Measurements from ENCODE around the gene DRC7. TPM values are rescaled to one million over a fixed set of nuclear protein-coding genes. Genes with fewer than 3 reads are reported as not detected.

Gene DRC7
- total RNA-seq, 2 donors from 2014 or later, result not detected

Small RNA genes lying within 50 kb of the gene (microRNA-seq; reads per million reads assigned to microRNA genes)
- gene MIR6772, result 0 to 0.27 reads per million in 2 donors

Other genes starting within 250 kb of the DRC7 start
- 10 to 100 TPM; 36.5 to 77.0 TPM for gene CIAPIN1, start 247.4 kb upstream of the DRC7 start, total RNA-seq
- gene COQ9, start 247.3 kb upstream of the DRC7 start, total RNA-seq, result 100 to 1,000 TPM in 1 of 2 donors, 10 to 100 TPM in 1; 98.9 to 128 TPM
- 10 to 100 TPM; 33.2 to 41.9 TPM for gene POLR2C, start 232.1 kb upstream of the DRC7 start, total RNA-seq
- 10 to 100 TPM; 14.2 to 14.5 TPM for gene DOK4, start 208.3 kb upstream of the DRC7 start, total RNA-seq
- gene CCDC102A, start 158.2 kb upstream of the DRC7 start, total RNA-seq, result 1 to 10 TPM; 5.3 to 8.9 TPM
- gene ADGRG5, start 152.2 kb upstream of the DRC7 start, total RNA-seq, result under 1 TPM; 0.18 to 0.34 TPM
- gene ADGRG1, start 66.2 kb upstream of the DRC7 start, total RNA-seq, result 10 to 100 TPM; 22.9 to 41.9 TPM
- gene ADGRG3, start 26.5 kb upstream of the DRC7 start, total RNA-seq, result 1 to 10 TPM in 1 of 2 donors, under 1 TPM in 1; 0.97 to 1.1 TPM
- gene KATNB1, start 41.0 kb downstream of the DRC7 start, total RNA-seq, result 10 to 100 TPM; 11.2 to 11.7 TPM
- 10 to 100 TPM; 37.1 to 55.4 TPM for gene KIFC3, start 107.7 kb downstream of the DRC7 start, total RNA-seq

Data from left cardiac atrium (tissue), 2 donors.